NCI-H187 treated with DMSO at 0.1 percent for 48 hours (cell line): ENCODE measurements around the gene HABP2.

Experiments
- DNase-seq: peaks from one replicate; lab custom pipeline; 2025; lab: John Stamatoyannopoulos, UW

Gene HABP2

GRCh38 chr10:113527211-113527906, 25.5 kb upstream of the HABP2 start:
- no peak for DNase-seq

DNA sequence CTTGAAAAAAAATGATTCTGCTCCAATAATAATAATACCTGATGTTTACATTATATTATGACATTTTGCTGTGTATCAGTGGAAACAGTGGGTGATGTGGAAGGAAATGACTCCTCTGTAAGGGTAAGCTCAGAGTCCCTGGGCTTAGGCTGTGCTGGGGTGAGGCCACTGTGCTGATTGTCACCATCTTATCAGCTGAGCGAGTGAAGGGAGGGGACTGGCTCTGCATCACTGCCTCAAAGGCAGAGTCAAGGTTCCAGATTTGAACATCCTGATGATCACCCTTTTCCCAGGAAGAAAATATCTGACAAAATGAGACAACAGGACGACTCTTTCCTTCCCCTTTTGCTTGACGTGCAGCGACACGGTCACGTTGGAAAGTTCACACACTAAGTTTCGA, 24.0 kb upstream of the HABP2 start:
- DNase-seq, result no peak

- no peak for DNase-seq
Measured at GRCh38 chr10:113529575-113529974, 23.3 kb upstream of the HABP2 start.

DNA sequence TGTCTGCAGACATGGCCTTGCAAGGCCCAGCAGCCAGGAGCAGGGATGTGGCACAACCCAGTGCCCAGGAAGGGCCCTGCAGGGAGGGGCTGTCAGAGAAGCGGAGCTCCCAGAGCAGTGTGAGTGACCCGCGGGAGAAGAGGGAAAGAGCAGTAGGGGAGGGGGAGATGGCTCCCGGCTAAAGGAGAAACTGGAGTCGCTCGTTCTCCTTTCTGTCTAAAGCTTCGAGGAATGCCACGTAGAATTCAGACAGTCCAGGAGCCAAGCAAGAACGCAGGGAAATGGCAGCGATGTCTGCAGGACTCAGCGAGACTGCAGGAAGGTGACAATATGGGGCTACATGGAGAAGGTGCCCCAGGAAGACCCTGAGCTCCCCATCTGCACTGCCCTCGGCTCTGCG, 22.4 kb upstream of the HABP2 start:
- no peak for DNase-seq

GRCh38 chr10:113532724-113533123, 20.1 kb upstream of the HABP2 start:
- no peak for DNase-seq

DNA sequence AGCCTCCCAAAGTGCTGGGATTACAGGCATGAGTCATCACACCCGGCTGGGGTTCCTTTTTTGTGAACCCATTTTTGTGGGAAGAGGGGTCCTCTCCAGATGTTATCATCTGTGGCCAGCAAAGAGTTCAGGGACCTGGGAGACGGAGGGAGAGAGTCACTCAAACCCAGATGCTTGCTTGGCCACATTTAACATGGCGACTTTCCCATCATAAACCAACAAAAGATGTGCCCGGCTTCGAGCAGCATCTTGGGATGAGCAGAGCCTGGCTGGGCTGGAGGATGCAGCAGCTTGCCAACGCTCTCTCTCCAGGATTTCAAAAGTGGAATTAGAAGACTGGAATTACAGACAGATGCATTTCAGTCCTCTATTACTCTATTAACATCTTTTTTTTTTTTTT, 19.1 kb upstream of the HABP2 start:
- DNase-seq, result no peak

DNA sequence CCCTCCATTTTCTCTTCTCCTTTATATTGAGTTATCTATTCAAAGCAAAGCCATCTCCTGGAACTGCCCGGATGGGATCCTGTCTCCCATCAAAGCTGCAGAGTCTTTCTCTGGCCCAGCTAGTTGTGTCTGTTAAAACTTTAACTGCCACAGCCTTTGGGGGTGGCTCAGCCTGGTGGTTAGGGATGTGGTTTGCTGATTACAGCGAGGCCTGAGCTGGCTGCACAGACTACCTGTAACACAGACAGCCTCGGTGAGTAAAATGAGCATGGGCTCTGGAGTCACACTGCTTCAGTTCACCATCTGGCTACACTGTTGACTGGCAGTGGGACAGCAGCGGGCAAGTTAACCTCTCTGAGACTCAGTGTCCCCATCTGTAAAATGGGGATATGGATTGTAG, 18.4 kb upstream of the HABP2 start:
- no peak for DNase-seq

DNA sequence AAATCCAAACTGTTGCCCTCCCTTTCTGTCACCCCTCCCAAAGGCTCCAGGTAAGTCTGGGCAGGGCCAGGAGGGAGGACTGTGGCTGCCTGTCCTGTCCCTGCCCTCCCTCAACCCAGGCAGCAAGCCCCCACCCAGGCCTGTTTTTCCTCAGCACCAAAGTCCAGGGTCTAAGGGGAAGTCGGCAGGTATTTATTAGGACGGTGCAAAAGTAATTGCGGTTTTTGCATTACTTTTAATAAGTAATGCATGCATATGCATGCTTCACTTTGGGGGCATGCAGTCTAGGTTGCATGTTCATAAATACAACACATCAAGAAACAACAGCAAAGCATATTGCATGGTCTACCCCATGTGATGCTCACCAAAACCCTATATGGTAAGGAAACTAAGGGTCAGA, 15.2 kb upstream of the HABP2 start:
- no peak for DNase-seq

- DNase-seq, result no peak
Measured at GRCh38 chr10:113538151-113538550, 14.7 kb upstream of the HABP2 start.

GRCh38 chr10:113539789-113540188, 13.1 kb upstream of the HABP2 start:
- DNase-seq, result no peak

DNA sequence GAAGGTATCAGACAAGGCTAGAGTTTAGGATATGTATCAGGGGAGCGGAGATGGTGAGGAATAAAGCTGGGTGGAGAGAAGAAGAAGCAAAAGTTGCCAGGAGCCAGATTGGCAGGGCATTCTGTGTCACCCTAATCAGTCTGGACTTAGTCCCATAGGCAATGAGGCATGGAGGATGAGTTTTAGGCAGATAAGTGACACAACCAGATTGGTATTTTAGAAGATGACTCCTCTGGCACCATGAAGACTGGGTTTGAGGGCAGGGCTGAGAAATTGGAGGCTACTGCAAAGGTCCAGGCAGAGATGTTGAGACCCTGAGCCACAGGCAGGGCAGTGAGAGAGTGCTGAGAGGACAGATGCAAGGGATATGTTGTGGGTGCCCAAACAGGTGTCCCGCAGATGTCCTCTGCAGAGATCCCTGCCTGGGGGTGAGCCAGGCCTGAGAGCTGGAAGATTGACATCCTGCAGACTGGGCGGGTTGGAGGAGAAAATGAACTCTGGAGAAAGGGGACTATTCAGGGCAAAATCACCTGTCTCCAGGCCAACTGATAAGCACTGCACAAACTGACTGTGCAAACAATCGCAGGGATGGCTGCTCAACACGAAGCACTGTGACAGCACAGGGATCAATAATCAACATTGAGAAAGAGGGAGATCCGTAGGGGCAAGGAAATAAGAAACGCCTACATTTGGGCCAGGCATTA, 11.9 kb upstream of the HABP2 start:
- no peak for DNase-seq

GRCh38 chr10:113541549-113541927, 11.3 kb upstream of the HABP2 start:
- DNase-seq, result no peak

- no peak for DNase-seq
Measured at GRCh38 chr10:113543107-113543955, 9.5 kb upstream of the HABP2 start.

GRCh38 chr10:113544392-113544791, 8.5 kb upstream of the HABP2 start:
- DNase-seq, result no peak

DNA sequence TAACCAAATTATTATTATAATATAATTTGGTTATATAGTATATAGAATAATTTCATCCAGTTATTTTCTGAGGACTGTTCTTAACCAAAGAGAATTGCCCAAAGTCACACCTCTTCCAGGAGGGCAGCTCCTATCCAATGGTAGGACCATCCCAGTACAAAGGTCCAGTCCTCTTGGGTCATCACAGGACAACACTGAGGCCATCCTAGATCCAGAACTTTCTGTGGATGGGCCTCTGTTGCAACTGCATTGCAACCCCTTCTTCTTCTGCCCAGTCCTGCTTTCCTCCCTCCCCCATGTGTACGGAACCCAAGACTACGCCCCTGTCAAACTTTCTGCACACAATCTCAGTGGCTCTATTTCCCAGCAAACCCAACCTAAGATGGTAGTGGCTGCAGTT, 5.4 kb upstream of the HABP2 start:
- DNase-seq, result no peak

DNA sequence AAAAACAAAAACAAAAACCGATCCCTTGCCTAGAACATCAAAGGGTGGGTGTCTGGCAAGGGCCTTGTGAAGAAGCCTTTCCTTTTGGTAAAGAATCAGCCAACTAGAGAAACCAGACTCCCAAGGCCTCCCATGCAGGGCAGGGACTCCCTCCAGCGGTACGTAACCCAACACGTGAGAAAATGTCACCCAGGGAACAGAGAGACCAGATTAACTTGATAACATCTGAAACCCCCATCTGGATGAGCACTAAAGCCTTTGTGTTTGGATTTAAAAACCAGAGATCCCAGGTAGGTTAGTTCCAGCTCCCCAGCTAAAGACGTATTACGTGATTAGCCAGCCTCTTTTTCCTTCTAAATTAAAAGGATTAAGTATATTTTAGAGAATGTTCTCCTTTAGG, 3.0 kb upstream of the HABP2 start:
- DNase-seq, result no peak

DNA sequence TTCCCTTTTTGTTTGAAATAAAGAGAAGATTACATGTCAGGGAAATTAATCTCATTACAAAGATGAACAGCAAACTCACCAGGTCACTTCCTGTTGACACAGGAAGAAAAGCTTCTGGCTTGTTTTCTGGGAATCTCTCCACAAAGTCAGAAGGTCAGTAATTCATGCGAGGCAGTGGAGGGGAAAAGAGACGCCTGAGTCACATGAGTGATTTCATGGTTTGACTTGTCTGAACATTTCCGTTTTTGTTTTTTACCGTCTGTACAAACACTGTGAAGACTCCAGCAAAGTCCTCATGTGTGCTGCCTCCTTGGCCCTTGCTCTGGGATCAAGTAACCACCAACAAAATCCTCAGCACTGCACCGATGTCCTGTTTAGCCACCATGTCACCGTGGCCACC, 2.5 kb upstream of the HABP2 start:
- DNase-seq, result no peak

DNA sequence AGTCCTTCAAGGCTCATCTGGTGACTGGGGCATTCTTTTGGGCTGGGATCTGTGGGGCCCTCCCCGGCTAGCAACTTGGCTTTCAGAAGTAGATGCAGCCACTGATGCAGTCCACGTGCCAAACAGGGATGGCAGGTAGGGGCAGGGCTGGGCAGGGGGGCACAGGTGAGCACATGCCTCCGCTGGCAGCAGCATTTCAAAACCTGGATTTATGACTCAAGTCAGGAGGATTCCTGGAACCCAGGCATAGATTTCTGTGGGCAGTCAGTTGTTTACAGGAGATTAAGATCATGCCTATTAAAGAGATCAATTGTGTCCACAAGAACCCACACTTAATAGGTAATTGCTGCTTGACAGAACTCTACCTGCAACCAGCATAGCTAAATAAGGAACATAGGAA, 839 bp upstream of the HABP2 start:
- DNase-seq, result no peak

GRCh38 chr10:113553149-113553548, 296 bp downstream of the HABP2 start:
- no peak for DNase-seq

- DNase-seq, result no peak
Measured at GRCh38 chr10:113554214-113554613, 1.4 kb downstream of the HABP2 start.

GRCh38 chr10:113555245-113555644, 2.4 kb downstream of the HABP2 start:
- no peak for DNase-seq

GRCh38 chr10:113555751-113556150, 2.9 kb downstream of the HABP2 start:
- DNase-seq, result no peak

DNA sequence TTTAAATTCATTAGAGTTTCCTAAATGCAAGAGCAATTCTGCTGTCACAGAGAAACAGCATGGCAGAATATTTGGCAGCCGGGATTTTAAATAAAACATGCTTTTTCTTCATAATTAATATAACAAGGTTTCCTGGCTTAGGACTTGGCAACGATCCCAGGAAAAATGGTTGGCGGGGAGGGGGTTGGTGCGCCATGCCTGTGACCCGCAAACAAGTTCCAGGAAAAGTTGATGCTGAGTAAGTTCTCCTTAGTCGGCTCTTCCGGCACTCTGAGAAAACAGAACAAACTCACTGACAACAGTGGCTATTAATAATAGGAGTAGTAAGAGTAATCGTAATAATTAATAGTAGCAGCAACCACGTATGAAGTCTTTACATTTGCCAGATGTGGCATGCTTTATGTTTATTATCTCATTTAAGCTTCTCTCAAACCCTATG, 4.6 kb downstream of the HABP2 start:
- no peak for DNase-seq
